Neuronal stem cell (in vitro differentiated cells): ENCODE data around the gene TWNK.
A peak's percentile ranks its signal among the peaks of the same experiment; 100 is the strongest.

Source experiments
- DNase-seq: peaks from one replicate; pipeline ENCODE4 v3.0.0-alpha.2; 2013; ENCODE audit warnings: low spot score
- H2AFZ ChIP-seq: one replicate; pipeline ENCODE4 v1.6.1; 2013; ENCODE audit warnings: mild to moderate bottlenecking, low read length, inconsistent platforms
- H2AK5ac ChIP-seq: 2 replicates; pipeline ENCODE4 v1.6.1; 2013; ENCODE audit warnings: low read depth, mild to moderate bottlenecking, inconsistent platforms, low read length, moderate library complexity, mixed read lengths
- H2BK120ac ChIP-seq: 2 replicates; pipeline ENCODE4 v1.6.1; 2013; ENCODE audit warnings: low read depth, mild to moderate bottlenecking, inconsistent platforms, low read length, moderate library complexity, mixed read lengths
- H2BK12ac ChIP-seq: one replicate; pipeline ENCODE4 v1.6.1; 2013; ENCODE audit warnings: low read length, inconsistent platforms
- H2BK15ac ChIP-seq: 2 replicates; pipeline ENCODE4 v1.6.1; 2013; ENCODE audit warnings: mild to moderate bottlenecking, low read length, inconsistent platforms, mixed read lengths
- H2BK5ac ChIP-seq: one replicate; pipeline ENCODE4 v1.6.1; 2013; ENCODE audit warnings: inconsistent platforms, mild to moderate bottlenecking, low read length, moderate library complexity
- H3K14ac ChIP-seq: one replicate; pipeline ENCODE4 v1.6.1; 2013; ENCODE audit warnings: low read length, inconsistent platforms
- H3K18ac ChIP-seq: 2 replicates; pipeline ENCODE4 v1.6.1; 2013; ENCODE audit warnings: low read length, inconsistent platforms
- H3K23ac ChIP-seq: 2 replicates; pipeline ENCODE4 v1.6.1; 2013; ENCODE audit warnings: low read depth, mild to moderate bottlenecking, mixed read lengths, low read length, inconsistent platforms; ENCODE audit not compliant: poor library complexity
- H3K27ac ChIP-seq: replicated peaks from 3 replicates; pipeline ENCODE4 v1.5.1; 2013; ENCODE audit warnings: low read length, inconsistent platforms
- H3K27me3 ChIP-seq, 3 experiments: 2 replicates each; pipeline ENCODE4 v1.6.1; 2013; ENCODE audit warnings: low read length in 3 of 3, mild to moderate bottlenecking in 2 of 3, inconsistent platforms in 1 of 3, low read depth in 1 of 3, mixed read lengths in 1 of 3, moderate library complexity in 1 of 3; ENCODE audit not compliant: control insufficient read depth in 3 of 3, insufficient read depth in 3 of 3
- H3K36me3 ChIP-seq, 2 donors: replicated peaks in 1 of 2; 2 replicates each; pipeline ENCODE4 v1.6.1; 2013; ENCODE audit warnings: low read length in 2 of 2; ENCODE audit not compliant: control insufficient read depth in 2 of 2, insufficient read depth in 2 of 2
- H3K4ac ChIP-seq: 2 replicates; pipeline ENCODE4 v1.6.1; 2013; ENCODE audit warnings: inconsistent platforms, mild to moderate bottlenecking, low read length, moderate library complexity
- H3K4me1 ChIP-seq, 2 donors: 1 replicate in 1 of 2; 2 replicates in 1 of 2; pipeline ENCODE4 v1.6.1; 2013; ENCODE audit warnings: low read length in 2 of 2, low read depth in 1 of 2; ENCODE audit not compliant: control insufficient read depth in 2 of 2, insufficient read depth in 1 of 2
- H3K4me2 ChIP-seq: one replicate; pipeline ENCODE4 v1.6.1; 2013; ENCODE audit warnings: mild to moderate bottlenecking, low read length, inconsistent platforms; ENCODE audit not compliant: insufficient read depth, poor library complexity, severe bottlenecking
- H3K4me3 ChIP-seq, 2 donors: 2 replicates each; pipeline ENCODE4 v1.5.1; 2013; ENCODE audit warnings: low read length in 2 of 2, mild to moderate bottlenecking in 2 of 2, inconsistent platforms in 1 of 2, moderate library complexity in 1 of 2
- H3K79me1 ChIP-seq: one replicate; pipeline ENCODE4 v1.6.1; 2013; ENCODE audit warnings: low read depth, mild to moderate bottlenecking, inconsistent platforms, low read length, moderate library complexity
- H3K9ac ChIP-seq: one replicate; pipeline ENCODE4 v1.6.1; 2013; ENCODE audit warnings: mild to moderate bottlenecking, low read depth, low read length, inconsistent platforms; ENCODE audit not compliant: poor library complexity
- H3K9me3 ChIP-seq, 2 donors: replicated peaks in 1 of 2; 2 replicates each; pipeline versions ENCODE3 to v1.6.1; 2013; ENCODE audit warnings: low read length in 2 of 2, mild to moderate bottlenecking in 2 of 2, inconsistent platforms in 1 of 2, low read depth in 1 of 2, mixed read lengths in 1 of 2, moderate library complexity in 1 of 2; ENCODE audit not compliant: control insufficient read depth in 2 of 2, insufficient read depth in 1 of 2
- H4K8ac ChIP-seq: one replicate; pipeline ENCODE4 v1.6.1; 2013; ENCODE audit warnings: low read depth, mild to moderate bottlenecking, inconsistent platforms, low read length, moderate library complexity
- H4K91ac ChIP-seq: one replicate; pipeline ENCODE4 v1.6.1; 2013; ENCODE audit warnings: low read length, low read depth, mild to moderate bottlenecking, inconsistent platforms; ENCODE audit not compliant: poor library complexity
- whole genome bisulfite sequencing, 2 donors: extraction: QIAGEN DNeasy Blood & Tissue Kit; methylation state at CpG; one replicate each; pipeline ENCODE4 v1.1.7; 2013; ENCODE audit warnings: missing lambda C conversion rate in 2 of 2, mixed read lengths in 1 of 2; ENCODE audit not compliant: insufficient read length in 2 of 2, insufficient replicate concordance in 1 of 2; ENCODE audit errors: extremely low coverage in 2 of 2; 5-methylcytosine and 5-hydroxymethylcytosine counted together

TWNK gene

DNA sequence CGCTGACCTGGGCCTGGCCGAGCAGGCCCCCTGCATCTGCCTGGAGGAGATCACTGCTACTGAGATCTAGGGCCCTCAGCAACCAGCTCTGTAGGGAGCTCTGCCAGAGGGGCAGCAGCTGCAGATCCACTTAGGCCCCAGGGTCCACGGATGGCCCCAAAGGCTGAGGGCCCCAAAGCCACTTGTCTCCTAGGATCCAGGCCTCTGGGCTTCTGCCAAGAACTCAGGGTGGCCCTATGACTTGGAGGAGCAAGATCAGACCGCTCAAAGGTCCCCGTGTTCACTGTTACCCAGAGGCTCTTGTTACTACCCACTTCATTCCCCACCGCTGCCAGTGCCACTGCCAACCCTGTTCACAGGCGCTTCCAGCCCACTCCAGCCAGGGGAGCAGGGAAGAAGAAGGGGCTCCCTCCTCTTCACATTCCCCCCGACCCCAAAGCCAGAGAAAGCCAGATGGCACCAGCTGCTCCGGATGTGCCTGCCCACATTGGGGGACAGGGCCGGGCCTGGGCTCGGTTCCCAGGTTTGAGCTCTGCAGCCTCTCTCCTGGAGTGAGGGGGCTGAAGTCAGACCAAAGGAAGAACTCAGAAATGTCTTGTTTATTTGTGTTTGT, 19.9 kb downstream of the TWNK start:
- H3K4me2 ChIP-seq = no peak overlapping the region
- peak overlapping the region; percentile 28 for H3K18ac ChIP-seq
- peak overlapping the region; percentile 75 for H2AK5ac ChIP-seq
- H3K4me1 ChIP-seq = peaks cover 3 to 16% of the 10 kb centered on the region in 2 donors
- no peak overlapping the region for H2AFZ ChIP-seq
- peak overlapping the region; percentile 53 for H2BK5ac ChIP-seq
- no peaks in the 10 kb centered on the region for H3K9me3 ChIP-seq
- H3K4ac ChIP-seq = no peak overlapping the region
- no CpG with 5 or more reads among the region's 11 CpGs for WGBS, 2 donors
- no peak overlapping the region for H4K91ac ChIP-seq
- H3K36me3 ChIP-seq = peaks cover 41 to 53% of the 10 kb centered on the region in 2 donors
- no peak overlapping the region for H3K14ac ChIP-seq
- H2BK12ac ChIP-seq = no peak overlapping the region
- H2BK120ac ChIP-seq = no peak overlapping the region
- no peak overlapping the region for H3K4me3 ChIP-seq
- H3K27ac ChIP-seq = no peak overlapping the region
- H2BK15ac ChIP-seq = no peak overlapping the region
- peak overlapping the region; percentile 65 for H4K8ac ChIP-seq
- H3K9ac ChIP-seq = no peak overlapping the region
- peak overlapping the region; percentile 89 for H3K23ac ChIP-seq
- DNase-seq = no peak
- peaks cover 17% of the 10 kb centered on the region for H3K79me1 ChIP-seq
- no peaks in the 10 kb centered on the region for H3K27me3 ChIP-seq

DNA sequence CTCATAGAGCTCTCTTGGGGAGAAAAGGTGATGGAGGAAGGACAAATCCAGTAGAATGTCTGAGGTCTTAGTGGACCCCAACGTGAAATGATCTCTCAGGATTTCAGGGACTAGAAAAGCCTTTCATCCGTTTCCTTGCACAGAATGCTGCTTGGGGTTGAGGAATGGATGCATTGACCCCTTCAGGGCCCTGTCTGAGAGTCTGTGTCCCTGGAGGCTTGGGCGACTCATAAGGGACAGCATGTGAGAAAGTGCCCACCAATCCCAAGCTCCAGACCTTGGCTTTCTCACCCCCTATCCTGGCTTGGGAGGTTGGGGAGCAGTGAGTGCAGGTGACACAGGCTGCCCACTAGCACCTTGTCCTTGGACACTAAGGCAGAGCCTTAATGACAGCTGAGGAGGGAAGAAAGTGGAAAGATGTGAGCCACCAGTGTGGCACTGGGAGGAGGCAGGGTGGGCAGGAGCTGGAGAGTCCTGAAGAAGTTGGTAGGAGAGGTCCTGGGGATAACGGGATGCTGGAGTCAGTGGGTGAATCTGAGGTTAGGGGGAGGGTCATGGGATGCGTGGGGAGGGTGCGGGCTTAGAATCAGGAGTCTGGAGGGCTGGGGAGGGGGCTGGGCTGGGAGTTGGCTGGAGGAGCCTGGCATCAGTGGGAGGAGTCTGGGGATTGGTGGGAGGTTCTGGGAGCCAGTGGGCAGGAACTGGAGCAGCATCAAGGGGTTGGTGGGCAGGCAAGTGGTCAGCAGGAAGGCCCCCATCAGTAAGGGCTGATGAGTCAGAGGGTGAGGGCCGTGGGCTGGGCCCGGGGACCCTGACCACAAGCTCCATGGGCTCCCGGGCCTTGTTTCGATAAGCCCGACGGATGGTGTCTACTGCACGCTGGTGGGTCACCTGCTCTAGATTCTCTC, 20.8 kb downstream of the TWNK start:
- Histone ChIP-seq H2BK12ac (no peak overlapping the region), H3K23ac (peak overlapping the region; percentile 8), H3K27me3 (no peaks in the 10 kb centered on the region), H4K8ac (peak overlapping the region; percentile 20), H3K14ac (no peak overlapping the region), H3K27ac (no peak overlapping the region), H3K4me1 (peaks cover 5 to 16% of the 10 kb centered on the region in 2 donors), H3K4ac (no peak overlapping the region), H2BK120ac (no peak overlapping the region), H3K9ac (no peak overlapping the region), H2BK5ac (peak overlapping the region; percentile 29), H3K9me3 (no peaks in the 10 kb centered on the region), H2AFZ (no peak overlapping the region), H3K4me2 (no peak overlapping the region), H3K79me1 (peaks cover 13% of the 10 kb centered on the region), H3K4me3 (peak overlapping the region in 1 of 2 donors; percentile 20), H3K18ac (peak overlapping the region; percentile 90), H3K36me3 (peaks cover 33 to 43% of the 10 kb centered on the region in 2 donors), H2BK15ac (peak overlapping the region; percentile 69), H4K91ac (no peak overlapping the region), H2AK5ac (peak overlapping the region; percentile 28)
- no peak for DNase-seq
- no CpG with 5 or more reads among the region's 13 CpGs for WGBS, 2 donors

DNA sequence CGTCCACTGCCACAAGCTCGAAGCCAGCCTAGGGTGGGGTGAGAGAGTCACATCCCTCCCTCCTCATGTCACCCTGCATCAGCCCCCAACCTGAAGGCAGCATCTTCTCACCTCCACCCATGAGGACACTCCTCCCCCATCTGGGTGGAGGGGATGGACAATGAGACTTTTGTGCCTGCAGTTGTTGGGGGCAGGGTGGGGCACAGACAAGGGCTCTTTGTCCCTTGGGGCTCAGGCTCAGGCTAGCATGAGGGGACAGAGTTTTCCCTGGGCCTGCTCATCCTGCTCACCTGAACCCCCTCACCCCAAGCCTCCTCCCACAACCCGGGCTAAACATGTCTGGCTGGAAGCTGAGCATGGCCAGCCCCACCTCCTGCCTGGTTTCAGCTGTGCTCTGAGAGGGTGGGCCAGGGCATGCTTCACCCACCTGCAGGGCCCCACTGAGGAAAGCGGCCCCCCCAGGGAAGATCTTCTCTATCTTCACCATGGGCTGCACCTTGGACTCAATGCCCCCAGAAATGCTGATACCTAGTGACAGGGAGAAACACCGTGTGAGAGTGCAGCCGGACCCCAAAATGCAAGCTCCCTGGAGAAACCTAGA, 21.6 kb downstream of the TWNK start:
- H3K18ac ChIP-seq = peak overlapping the region; percentile 90
- H4K91ac ChIP-seq = no peak overlapping the region
- no CpG with 5 or more reads among the region's 6 CpGs for WGBS, 2 donors
- H2AK5ac ChIP-seq = peak overlapping the region; percentile 59
- DNase-seq = no peak
- peaks cover 6% of the 10 kb centered on the region for H3K79me1 ChIP-seq
- peak overlapping the region; percentile 4 for H3K14ac ChIP-seq
- H2AFZ ChIP-seq = no peak overlapping the region
- H2BK120ac ChIP-seq = no peak overlapping the region
- peak overlapping the region; percentile 29 for H2BK5ac ChIP-seq
- H4K8ac ChIP-seq = peak overlapping the region; percentile 20
- H3K4me3 ChIP-seq = peak overlapping the region in 1 of 2 donors; percentile 20
- no peak overlapping the region for H3K9ac ChIP-seq
- H3K36me3 ChIP-seq = peaks cover 26 to 36% of the 10 kb centered on the region in 2 donors
- no peak overlapping the region for H3K4me2 ChIP-seq
- H3K9me3 ChIP-seq = no peaks in the 10 kb centered on the region
- no peak overlapping the region for H2BK12ac ChIP-seq
- no peaks in the 10 kb centered on the region for H3K27me3 ChIP-seq
- peak overlapping the region; percentile 69 for H2BK15ac ChIP-seq
- H3K4ac ChIP-seq = no peak overlapping the region
- peak overlapping the region; percentile 8 for H3K23ac ChIP-seq
- H3K27ac ChIP-seq = no peak overlapping the region
- H3K4me1 ChIP-seq = peaks cover 5 to 19% of the 10 kb centered on the region in 2 donors
